Pancreas (tissue), 10 donors: ENCODE measurements around the gene ISG15. TPM values are rescaled to one million over a fixed set of nuclear protein-coding genes. Genes with fewer than 3 reads are reported as not detected.

Experiments
- ATAC-seq, 4 donors: fragments of 200-7000 bp; cut with Tn5 transposase; one replicate each; pipeline versions ENCODE4 v1.8.0 to v1.9.1; 2020; ENCODE audit warnings: mild to moderate bottlenecking in 4 of 4, moderate library complexity in 4 of 4
- DNase-seq, 6 donors: peaks; one replicate each; pipeline ENCODE4 v3.0.0-alpha.2; 2020
- FAIRE-seq: peaks from 2 replicates; lab custom pipeline; 2012; peaks lifted over from hg19 to GRCh38; lab: Jason Lieb, UNC
- H3K27ac ChIP-seq, 4 donors: fragments of 200-600 bp; sonication (generic); 1 replicate in 3 of 4; 2 replicates in 1 of 4; pipeline versions ENCODE4 v1.5.0 to v1.8.0; 2020
- H3K27me3 ChIP-seq, 4 donors: fragments of 200-600 bp; one replicate each; pipeline ENCODE4 v1.8.0; 2021
- H3K36me3 ChIP-seq, 3 donors: fragments of 200-600 bp; sonication (generic) in 1 of 3; one replicate each; pipeline versions ENCODE4 v1.5.0 to v1.8.0; 2020 to 2021
- H3K4me1 ChIP-seq, 3 donors: fragments of 200-600 bp; one replicate each; pipeline ENCODE4 v1.8.0; 2021
- H3K4me3 ChIP-seq, 4 donors: fragments of 200-600 bp; sonication (generic) in 2 of 4; one replicate each; pipeline versions ENCODE4 v1.5.0 to v1.8.0; 2020 to 2021
- H3K9me3 ChIP-seq, 4 donors: fragments of 200-600 bp; one replicate each; pipeline ENCODE4 v1.8.0; 2021
- CTCF ChIP-seq, 4 donors: fragments of 200-600 bp; sonication (generic) in 3 of 4; IDR thresholded peaks; one replicate each; pipeline versions ENCODE4 v1.5.0 to v1.8.0; 2021; ENCODE audit warnings: antibody characterized with exemption in 4 of 4
- WGBS, 2 donors: extraction: QIAGEN DNeasy Blood & Tissue Kit; methylation state at CpG; one replicate each; pipeline ENCODE4 v1.1.7; 2013; 5-methylcytosine and 5-hydroxymethylcytosine counted together
- intact Hi-C, 3 donors: fragments of 100-400 bp; cut with DNase I; formaldehyde crosslinking; loops; one replicate each; pipeline versions ENCODE4 v1.11.1 to v1.14.2; 2022
- polyA plus RNA-seq, 2 donors: library from polyadenylated mRNA; stranded (reverse); fragments of 200-250 nt; gene quantifications; one replicate each; pipeline ENCODE4 v1.2.3, GENCODE V29; 2013
- total RNA-seq, 6 donors: library from RNA; stranded (reverse); fragmentation: NEBNext Ultra II Directional in 4 of 6; extraction: Animal tissue kit (Norgen Biotek cat#: 25700) in 4 of 6; gene quantifications; one replicate each; pipeline versions ENCODE4 v1.2.1 to v1.2.4, GENCODE V29; 2021 to 2023
- donor health status: healthy with polysubstance abuse.
- donor health status: DM: no; HTN: no; CAD: no; lungs with moderate emphysema.
- donor health status: DM: no; HTN: no; CAD: no.
- donor health status: control.
- donor health status: control.
- donor health status: Bipolar disorder and iron deficiency.
- donor health status: DM: yes; HTN: yes; CAD: no.
- donor health status: DM: no; HTN: no; CAD: no.
- donor health status: DM: no; HTN: no; CAD: no.
- donor health status: DM: yes; HTN: yes; CAD: no.

The ISG15 gene
- total and polyA plus RNA-seq, 8 donors, result 4.3 to 45.0 (median 9.2) TPM

- Histone ChIP-seq H3K4me3 (no peak overlapping the region), H3K4me1 (no peaks in the 10 kb centered on the region), H3K36me3 (no peaks in the 10 kb centered on the region), H3K27ac (no peak overlapping the region), H3K27me3 (peaks cover 0 to 17% (median 3%) of the 10 kb centered on the region in 4 donors), H3K9me3 (no peaks in the 10 kb centered on the region)
- TF ChIP-seq CTCF (IDR thresholded peaks at IDR 0.05), result no peak
- peak in 1 of 6 donors; percentile 75 for DNase-seq
- no peak for ATAC-seq
- FAIRE-seq, result no peak
- intact Hi-C loops, result loop anchor here in 1 of 3 donors (5.0 kb wide), 1 partner anchor 71 kb away; no protein-coding TSS in a partner anchor
- 59 to 76% methylated on average over 27 to 28 of the region's 28 CpGs for WGBS, 2 donors
These were observed 39.6 kb upstream of the ISG15 start for GRCh38 chr1:973459-974292.

DNA sequence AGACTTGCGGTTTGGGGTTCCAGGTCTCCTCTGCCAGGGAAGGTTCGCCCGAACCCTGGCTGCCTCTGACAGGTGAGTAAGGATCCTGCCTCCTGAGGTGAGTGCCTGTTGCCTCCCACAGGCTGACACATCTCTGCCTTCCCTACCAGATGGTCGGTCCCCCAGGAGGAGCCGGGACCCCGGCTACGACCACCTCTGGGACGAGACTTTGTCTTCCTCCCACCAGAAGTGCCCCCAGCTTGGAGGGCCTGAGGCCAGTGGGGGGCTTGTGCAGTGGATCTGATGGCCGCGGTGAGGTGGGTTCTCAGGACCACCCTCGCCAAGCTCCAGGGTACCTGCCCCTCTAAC is 39.0 kb upstream of the ISG15 start:
- Histone ChIP-seq H3K27ac (no peak overlapping the region), H3K9me3 (no peaks in the 10 kb centered on the region), H3K4me1 (no peaks in the 10 kb centered on the region), H3K36me3 (no peaks in the 10 kb centered on the region), H3K27me3 (peaks cover 0 to 17% (median 3%) of the 10 kb centered on the region in 4 donors), H3K4me3 (no peak overlapping the region)
- FAIRE-seq (no peak), DNase-seq (peak in 1 of 6 donors; percentile 61), ATAC-seq (no peak)
- 73 to 75% methylated on average over 10 to 11 of the region's 11 CpGs for WGBS, 2 donors
- no peak for TF ChIP-seq CTCF (IDR thresholded peaks at IDR 0.05)
- intact Hi-C loops, result loop anchor here in 1 of 3 donors (5.0 kb wide), 1 partner anchor 72 kb away; no protein-coding TSS in a partner anchor

DNA sequence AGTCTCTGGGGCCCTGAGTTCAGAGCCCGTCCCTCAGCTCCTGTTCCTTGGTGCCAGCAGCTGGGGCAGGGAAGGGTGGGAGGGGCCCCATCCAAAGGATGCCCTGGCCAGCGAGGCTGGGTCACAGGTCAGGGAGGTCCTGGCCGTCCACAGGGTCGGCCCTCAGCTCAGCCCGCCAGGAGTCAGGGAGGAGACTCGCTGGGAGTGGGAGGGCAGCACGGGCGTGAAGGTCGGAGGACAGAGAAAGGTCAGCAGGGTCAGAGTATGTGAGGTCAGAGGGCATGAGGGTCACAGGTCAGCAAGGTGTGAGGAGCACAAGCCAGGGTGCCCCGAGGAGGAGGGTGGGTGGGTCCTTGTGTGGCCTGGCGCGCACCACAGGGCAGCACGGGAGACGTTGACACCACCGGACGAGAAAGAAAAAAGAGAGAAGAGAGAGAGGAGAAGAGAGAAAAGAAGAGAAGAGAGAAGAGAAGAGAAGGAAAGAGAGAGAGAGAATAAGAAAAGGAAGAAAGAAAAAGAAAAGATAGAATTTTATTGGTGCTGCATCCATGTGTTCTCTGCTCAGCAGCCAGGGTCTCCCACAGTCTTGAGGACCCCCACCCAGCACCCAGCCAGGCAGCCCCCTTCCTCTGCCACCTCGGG is 38.5 kb upstream of the ISG15 start:
- no peak for ATAC-seq
- FAIRE-seq, result no peak
- H3K9me3 ChIP-seq, result no peaks in the 10 kb centered on the region
- intact Hi-C loops, result loop anchor here in 1 of 3 donors (5.0 kb wide), 1 partner anchor 73 kb away; no protein-coding TSS in a partner anchor
- no peaks in the 10 kb centered on the region for H3K36me3 ChIP-seq
- H3K4me1 ChIP-seq, result no peaks in the 10 kb centered on the region
- peak in 1 of 6 donors; percentile 71 for DNase-seq
- peaks cover 0 to 17% (median 3%) of the 10 kb centered on the region in 4 donors for H3K27me3 ChIP-seq
- WGBS, 2 donors, result 50 to 56% methylated on average over 17 of the region's 17 CpGs
- H3K4me3 ChIP-seq, result no peak overlapping the region
- no peak overlapping the region for H3K27ac ChIP-seq
- TF ChIP-seq CTCF (IDR thresholded peaks at IDR 0.05), result no peak

DNA sequence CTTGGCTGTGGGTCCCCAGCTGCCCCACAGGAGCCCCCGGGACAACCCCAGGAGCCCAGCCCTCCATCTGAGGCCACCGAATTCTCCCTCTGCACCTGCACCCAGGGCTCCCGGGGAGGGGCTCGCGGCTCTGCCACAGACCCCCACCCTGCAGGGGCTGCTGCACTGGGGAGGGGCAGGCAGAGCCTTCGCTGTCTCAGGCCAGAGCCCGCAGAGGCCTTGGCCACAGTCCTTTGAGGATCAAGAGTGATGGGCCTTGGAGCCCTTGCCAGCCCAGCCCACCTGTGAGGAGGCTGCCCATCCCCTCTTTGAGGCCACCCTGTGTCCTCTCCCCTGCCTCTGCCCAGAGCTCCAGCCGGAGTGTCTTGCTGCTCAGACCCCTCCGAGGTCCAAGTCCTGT is 37.9 kb upstream of the ISG15 start:
- intact Hi-C loops, result no loop called here
- 40 to 61% methylated on average over 9 of the region's 9 CpGs for WGBS, 2 donors
- Histone ChIP-seq H3K36me3 (no peaks in the 10 kb centered on the region), H3K4me3 (no peak overlapping the region), H3K27ac (no peak overlapping the region), H3K27me3 (peaks cover 0 to 15% (median 3%) of the 10 kb centered on the region in 4 donors), H3K4me1 (no peaks in the 10 kb centered on the region), H3K9me3 (no peaks in the 10 kb centered on the region)
- ATAC-seq (no peak), FAIRE-seq (no peak), DNase-seq (peak in 2 of 6 donors; percentile 28 to 73)
- TF ChIP-seq CTCF (IDR thresholded peaks at IDR 0.05), result no peak
